ENCODE results near the gene MIPEP.
A peak's percentile ranks its signal among the peaks of the same experiment; 100 is the strongest.

Gene MIPEP

DNA sequence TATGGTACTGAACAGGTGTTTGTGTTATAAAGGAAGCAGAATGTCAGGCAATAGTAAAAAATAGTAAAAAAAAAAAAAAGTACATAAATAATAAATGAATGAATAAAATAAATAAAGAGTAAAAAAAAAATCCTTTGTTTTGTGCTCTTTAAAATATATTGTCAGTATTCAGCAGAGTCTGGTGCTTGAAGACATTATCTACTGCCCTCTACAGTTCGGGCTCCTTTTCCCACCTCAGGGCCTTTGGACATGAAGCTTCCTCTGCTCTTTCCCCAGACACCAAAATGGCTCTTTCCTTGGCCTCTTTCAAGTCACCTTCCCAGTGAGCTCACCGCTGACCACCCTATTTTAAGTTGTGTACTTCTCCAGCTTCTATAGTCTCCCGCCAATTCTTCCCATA lies 181.5 kb downstream of the MIPEP start:
- FAIRE-seq (no peak), DNase-seq (ENCODE audit: insufficient read length) (no peak)
- TF ChIP-seq TAF1 (IDR thresholded peaks at IDR 0.05; ENCODE audit: borderline replicate concordance, low read depth, low read length) (no peak), POLR2AphosphoS5 (IDR thresholded peaks at IDR 0.05; ENCODE audit: low read depth, low read length) (no peak), POLR2A (IDR thresholded peaks at IDR 0.05; ENCODE audit: low read depth, low read length) (no peak)

DNA sequence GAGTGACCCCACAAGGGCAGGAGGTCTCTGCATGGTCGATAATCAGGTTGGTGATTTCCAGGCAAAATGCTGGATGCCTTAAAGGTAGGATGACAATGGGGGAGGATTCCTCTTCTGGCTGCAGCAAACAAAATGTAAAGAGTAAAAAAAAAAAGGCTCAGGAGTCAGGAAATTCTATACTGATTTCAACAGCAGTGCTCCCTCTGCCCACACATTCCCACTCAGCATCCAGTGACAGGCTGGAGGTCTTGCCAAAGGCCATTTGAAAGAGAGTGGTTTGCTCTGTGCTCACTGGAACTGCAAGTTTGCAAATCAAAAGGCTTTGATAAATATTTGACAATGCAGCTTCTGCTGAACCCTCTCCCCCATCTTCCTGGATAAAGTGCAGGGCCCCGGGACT lies 183.6 kb downstream of the MIPEP start:
- no peak for FAIRE-seq
- DNase-seq (ENCODE audit: insufficient read length) = no peak
- TF ChIP-seq POLR2A (IDR thresholded peaks at IDR 0.05; ENCODE audit: low read depth, low read length) (no peak), POLR2AphosphoS5 (IDR thresholded peaks at IDR 0.05; ENCODE audit: low read depth, low read length) (no peak), TAF1 (IDR thresholded peaks at IDR 0.05; ENCODE audit: borderline replicate concordance, low read depth, low read length) (no peak)

DNA sequence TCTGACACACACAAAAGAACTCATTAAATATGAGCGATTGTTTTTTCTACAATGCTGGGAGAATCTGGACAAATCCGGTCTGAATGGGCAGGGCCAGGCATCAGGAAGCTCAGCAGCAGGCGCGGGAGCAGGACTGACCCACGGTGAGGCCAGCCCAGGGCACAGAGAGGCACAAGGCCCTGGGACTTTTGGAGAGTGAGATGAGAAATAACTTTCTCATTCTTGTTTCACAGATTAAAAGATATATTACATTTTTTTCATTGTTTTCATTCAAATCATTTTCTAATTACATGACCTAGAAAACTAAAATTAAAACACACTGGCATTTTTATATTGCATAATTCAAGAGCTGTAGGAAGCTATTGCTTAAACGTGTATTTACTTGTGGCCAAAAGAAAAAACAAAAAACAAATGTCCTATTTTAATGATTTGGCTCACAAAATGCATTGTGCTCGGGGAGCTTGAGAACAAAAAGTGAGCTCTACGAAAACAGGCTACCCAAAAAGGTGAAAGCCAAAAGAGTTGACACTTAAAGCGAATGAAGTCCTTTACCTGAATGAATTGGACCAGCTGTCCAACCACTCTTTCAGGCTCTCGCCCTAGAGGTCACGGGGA lies 185.8 kb downstream of the MIPEP start:
- FAIRE-seq (no peak), DNase-seq (ENCODE audit: insufficient read length) (no peak)
- TF ChIP-seq POLR2AphosphoS5 (IDR thresholded peaks at IDR 0.05; ENCODE audit: low read depth, low read length) (no peak), TAF1 (IDR thresholded peaks at IDR 0.05; ENCODE audit: borderline replicate concordance, low read depth, low read length) (no peak), POLR2A (IDR thresholded peaks at IDR 0.05; ENCODE audit: low read depth, low read length) (no peak)

DNA sequence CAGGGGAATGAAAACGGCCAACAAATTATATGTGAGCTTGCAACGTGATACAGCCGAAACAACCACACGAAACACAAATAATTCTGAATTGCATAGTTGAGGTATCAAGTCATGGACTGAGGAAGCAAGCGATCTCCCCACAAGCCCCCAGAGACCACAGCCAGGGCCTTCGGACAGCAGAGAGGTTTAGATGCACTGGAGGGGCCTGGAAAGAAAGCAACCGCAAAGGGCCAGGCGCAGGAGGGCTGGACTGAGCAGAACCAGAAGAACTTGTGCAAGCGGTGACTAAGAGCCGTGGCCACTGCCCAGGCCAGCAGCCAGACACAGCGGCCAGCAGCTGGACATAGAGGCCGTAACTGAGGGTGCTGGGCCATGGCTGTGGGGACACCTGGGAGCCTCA lies 187.6 kb downstream of the MIPEP start:
- FAIRE-seq = no peak
- no peak for DNase-seq (ENCODE audit: insufficient read length)
- no peak for TF ChIP-seq POLR2AphosphoS5 (IDR thresholded peaks at IDR 0.05; ENCODE audit: low read depth, low read length)
- no peak for TF ChIP-seq TAF1 (IDR thresholded peaks at IDR 0.05; ENCODE audit: borderline replicate concordance, low read depth, low read length)
- TF ChIP-seq POLR2A (IDR thresholded peaks at IDR 0.05; ENCODE audit: low read depth, low read length) = no peak

DNA sequence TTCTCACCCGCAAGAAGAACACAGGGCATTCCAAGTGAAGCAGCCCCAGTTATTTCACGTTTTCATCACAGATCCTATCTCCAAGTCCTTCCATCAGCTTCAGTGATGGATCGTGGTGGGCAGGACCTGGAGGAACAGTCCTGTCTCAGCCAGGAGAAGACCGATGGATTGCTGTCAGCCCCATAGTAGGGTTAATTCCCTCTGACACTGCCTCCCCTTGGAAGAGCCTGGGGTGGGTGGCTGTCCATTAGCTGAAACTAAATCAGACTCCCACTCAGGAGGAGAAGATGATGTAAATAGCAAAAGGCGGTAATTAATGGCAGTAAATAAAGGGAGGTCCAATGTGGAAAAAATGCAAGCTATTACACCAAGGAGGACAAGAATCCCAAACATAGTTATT lies 188.0 kb downstream of the MIPEP start:
- no peak for TF ChIP-seq POLR2A (IDR thresholded peaks at IDR 0.05; ENCODE audit: low read depth, low read length)
- TF ChIP-seq POLR2AphosphoS5 (IDR thresholded peaks at IDR 0.05; ENCODE audit: low read depth, low read length) = no peak
- FAIRE-seq (no peak), DNase-seq (ENCODE audit: insufficient read length) (no peak)

DNA sequence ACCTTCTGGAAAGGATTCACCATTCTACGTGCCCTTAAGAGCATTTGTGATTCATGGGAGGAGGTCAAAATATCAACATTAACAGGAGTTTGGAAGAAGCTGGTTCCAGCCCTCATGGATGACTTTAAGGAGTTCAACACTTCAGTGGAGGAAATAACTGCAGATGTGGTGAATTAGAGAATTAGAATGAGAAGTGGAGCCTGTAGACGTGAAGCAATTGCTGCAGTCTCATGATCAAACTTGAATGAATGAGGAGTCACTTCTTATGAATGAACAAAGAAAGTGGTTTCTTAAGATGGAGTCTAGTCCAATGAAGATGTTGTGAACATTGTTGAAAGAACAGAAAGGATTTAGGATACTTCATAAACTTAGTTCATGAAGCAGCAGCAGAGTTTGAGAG lies 189.9 kb downstream of the MIPEP start:
- no peak for TF ChIP-seq TAF1 (IDR thresholded peaks at IDR 0.05; ENCODE audit: borderline replicate concordance, low read depth, low read length)
- no peak for TF ChIP-seq POLR2AphosphoS5 (IDR thresholded peaks at IDR 0.05; ENCODE audit: low read depth, low read length)
- TF ChIP-seq POLR2A (IDR thresholded peaks at IDR 0.05; ENCODE audit: low read depth, low read length) = no peak
- FAIRE-seq (no peak), DNase-seq (ENCODE audit: insufficient read length) (no peak)

DNA sequence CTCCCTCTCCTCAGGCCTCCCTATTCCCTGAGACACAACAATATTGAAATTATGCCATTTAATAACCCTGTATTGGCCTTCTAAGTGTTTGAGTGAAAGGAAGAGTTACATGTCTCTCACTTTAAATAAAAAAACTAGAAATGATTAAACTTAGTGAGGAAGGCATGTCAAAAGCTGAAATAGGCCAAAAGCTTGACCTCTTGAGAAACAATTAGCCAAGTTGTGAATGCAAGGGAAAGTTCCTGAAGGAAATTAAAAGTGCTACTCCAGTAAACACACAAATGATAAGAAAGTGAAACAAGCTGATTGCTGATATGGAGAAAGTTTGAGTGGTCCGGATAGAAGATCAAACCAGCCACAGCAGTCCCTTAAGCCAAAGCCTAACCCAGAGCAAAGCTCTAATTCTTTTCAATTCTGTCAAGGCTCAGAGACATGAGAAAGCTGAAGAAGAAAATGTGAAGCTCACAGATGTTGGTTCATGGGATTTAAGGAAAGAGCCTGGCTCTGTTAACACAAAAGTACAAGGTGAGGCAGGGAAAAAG lies 191.4 kb downstream of the MIPEP start:
- FAIRE-seq = no peak
- DNase-seq (ENCODE audit: insufficient read length) = no peak
- TF ChIP-seq POLR2AphosphoS5 (IDR thresholded peaks at IDR 0.05; ENCODE audit: low read depth, low read length) (no peak), POLR2A (IDR thresholded peaks at IDR 0.05; ENCODE audit: low read depth, low read length) (no peak), TAF1 (IDR thresholded peaks at IDR 0.05; ENCODE audit: borderline replicate concordance, low read depth, low read length) (no peak)

DNA sequence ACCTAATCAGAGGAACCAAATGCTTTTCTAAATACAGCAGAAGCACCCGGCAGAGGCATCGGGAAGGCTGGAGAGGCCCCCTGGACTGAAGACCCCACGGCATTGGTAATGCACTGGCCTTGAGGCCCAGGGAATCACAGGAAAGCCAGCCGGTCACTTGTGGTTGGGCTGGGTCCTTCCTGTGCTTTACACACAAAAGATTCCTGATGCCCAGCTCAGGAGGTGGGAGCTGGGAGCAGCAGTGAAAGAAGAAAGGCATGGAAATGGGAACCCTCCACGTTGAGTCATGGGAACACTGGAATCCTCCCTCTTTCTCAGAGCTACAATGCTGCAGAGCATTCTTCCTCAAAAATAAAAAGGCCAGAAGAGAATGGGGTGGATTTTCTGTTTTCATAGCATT lies 192.6 kb downstream of the MIPEP start:
- FAIRE-seq = no peak
- no peak for DNase-seq (ENCODE audit: insufficient read length)
- TF ChIP-seq POLR2A (IDR thresholded peaks at IDR 0.05; ENCODE audit: low read depth, low read length) = no peak
- TF ChIP-seq TAF1 (IDR thresholded peaks at IDR 0.05; ENCODE audit: borderline replicate concordance, low read depth, low read length) = no peak
- TF ChIP-seq POLR2AphosphoS5 (IDR thresholded peaks at IDR 0.05; ENCODE audit: low read depth, low read length) = no peak

DNA sequence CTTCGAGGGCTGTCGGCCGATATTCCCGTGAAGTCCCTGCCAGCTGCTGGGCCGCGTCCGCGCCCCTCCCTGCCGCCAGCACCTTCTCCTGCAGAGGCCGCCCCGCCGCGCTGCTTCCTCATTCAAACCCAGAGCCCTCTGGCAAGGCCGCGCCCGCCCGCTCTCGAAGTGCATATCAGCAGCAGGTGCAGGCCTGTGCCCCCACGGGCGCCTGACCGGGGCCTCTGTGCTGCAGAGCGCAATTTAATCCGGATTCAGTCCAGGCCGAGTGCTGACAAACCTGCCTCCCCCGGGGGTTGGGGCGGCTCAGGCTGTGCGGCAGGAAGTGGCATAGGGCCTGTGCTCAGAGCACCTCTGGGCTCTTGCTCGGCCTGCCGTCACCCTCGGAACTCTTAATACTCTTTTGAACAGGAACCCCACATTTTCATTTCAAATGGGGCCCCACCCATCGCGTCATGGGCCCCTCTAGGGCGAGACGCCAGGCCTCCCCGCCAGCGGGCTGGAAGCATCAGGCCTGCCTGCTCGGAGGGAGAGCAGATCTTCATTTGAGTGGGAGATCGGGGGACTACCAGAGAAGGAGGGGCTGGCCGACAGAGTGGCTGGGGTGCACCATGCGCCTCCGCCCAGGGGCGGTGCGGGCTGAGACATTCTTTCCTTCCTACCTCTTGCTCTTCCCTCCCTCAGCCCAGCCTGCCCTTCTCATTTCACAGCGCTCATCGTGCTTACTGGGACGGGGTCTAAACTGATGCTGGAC lies 193.3 kb downstream of the MIPEP start:
- FAIRE-seq (no peak), DNase-seq (ENCODE audit: insufficient read length) (peak; percentile 57)
- TF ChIP-seq POLR2AphosphoS5 (IDR thresholded peaks at IDR 0.05; ENCODE audit: low read depth, low read length) (no peak), POLR2A (IDR thresholded peaks at IDR 0.05; ENCODE audit: low read depth, low read length) (peak; percentile 13; the same call in 1 of the 2 replicates)

DNA sequence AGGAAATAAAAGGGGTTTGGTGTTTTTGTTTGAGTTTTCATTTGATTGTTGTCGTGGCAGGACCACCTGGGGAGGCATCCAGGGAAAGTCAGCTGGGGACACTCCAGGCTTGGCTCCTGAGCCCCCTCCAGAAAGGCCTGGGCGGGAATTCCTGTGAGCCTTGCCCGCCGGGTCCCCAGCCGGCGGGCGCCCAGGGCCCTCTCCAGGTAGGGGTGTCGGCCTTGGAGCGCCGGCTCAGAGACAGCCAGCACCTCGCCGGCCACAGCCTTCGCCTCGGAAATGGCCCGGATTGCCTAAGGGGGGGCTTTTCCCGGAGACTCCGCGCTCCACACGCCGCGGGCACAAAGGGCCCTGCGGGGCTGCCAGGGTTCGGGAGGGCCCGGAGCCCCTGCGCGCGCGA lies 194.0 kb downstream of the MIPEP start:
- FAIRE-seq (no peak), DNase-seq (ENCODE audit: insufficient read length) (no peak)
- no peak for TF ChIP-seq POLR2AphosphoS5 (IDR thresholded peaks at IDR 0.05; ENCODE audit: low read depth, low read length)
- TF ChIP-seq TAF1 (IDR thresholded peaks at IDR 0.05; ENCODE audit: borderline replicate concordance, low read depth, low read length) = no peak
- TF ChIP-seq POLR2A (IDR thresholded peaks at IDR 0.05; ENCODE audit: low read depth, low read length) = no peak

DNA sequence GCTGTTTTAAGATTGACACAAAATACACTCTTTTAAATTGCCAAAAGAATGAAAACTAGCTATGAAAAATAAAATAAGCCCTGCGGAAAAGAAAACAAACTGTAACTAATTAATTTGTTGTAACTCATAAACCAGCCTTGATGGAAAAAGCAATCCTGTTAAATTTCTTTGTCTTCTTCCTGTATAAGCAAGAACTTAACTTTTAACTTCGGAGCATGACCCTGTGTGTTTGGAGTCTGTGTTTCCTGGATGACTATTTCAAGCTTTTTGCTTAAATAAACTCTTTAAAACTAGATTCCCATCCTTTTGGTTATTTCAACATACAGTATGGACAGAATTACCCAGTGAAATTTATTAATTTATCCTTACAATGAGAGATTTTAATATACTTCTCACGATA lies 196.4 kb downstream of the MIPEP start:
- FAIRE-seq (no peak), DNase-seq (ENCODE audit: insufficient read length) (no peak)
- no peak for TF ChIP-seq POLR2AphosphoS5 (IDR thresholded peaks at IDR 0.05; ENCODE audit: low read depth, low read length)
- no peak for TF ChIP-seq POLR2A (IDR thresholded peaks at IDR 0.05; ENCODE audit: low read depth, low read length)
- no peak for TF ChIP-seq TAF1 (IDR thresholded peaks at IDR 0.05; ENCODE audit: borderline replicate concordance, low read depth, low read length)

DNA sequence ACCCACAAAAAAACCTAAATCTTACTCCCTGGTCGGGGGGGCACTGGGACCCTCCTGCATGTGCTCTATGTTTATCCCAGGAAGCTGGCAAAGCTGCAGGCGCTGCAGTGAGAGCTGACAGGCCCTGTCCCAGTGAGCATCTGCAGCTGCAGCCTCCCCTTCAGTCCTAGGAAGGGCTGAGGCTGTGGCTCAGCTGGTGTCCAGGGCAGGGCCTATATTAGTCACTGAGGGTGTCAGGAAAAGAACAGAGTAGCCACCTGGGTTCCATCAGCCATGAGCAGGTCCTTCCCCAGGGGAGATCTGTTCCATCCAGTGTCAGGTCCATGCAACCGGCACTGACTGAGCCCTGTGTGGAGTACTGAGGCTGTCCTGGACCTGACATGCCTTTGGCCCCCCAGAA lies 198.5 kb downstream of the MIPEP start:
- DNase-seq (ENCODE audit: insufficient read length) (no peak), FAIRE-seq (no peak)
- no peak for TF ChIP-seq POLR2A (IDR thresholded peaks at IDR 0.05; ENCODE audit: low read depth, low read length)
- no peak for TF ChIP-seq TAF1 (IDR thresholded peaks at IDR 0.05; ENCODE audit: borderline replicate concordance, low read depth, low read length)
- no peak for TF ChIP-seq POLR2AphosphoS5 (IDR thresholded peaks at IDR 0.05; ENCODE audit: low read depth, low read length)

Measured in GM12892 (cell line).